ENCODE measurements around the gene LRRC23. TPM values are rescaled to one million over a fixed set of nuclear protein-coding genes. Genes with fewer than 3 reads are reported as not detected.

Gene LRRC23
- polyA plus RNA-seq, 1 donor (not counting 4 experiments of a cell fraction or from before 2014, with no cell fraction given): 7.1 TPM

DNA sequence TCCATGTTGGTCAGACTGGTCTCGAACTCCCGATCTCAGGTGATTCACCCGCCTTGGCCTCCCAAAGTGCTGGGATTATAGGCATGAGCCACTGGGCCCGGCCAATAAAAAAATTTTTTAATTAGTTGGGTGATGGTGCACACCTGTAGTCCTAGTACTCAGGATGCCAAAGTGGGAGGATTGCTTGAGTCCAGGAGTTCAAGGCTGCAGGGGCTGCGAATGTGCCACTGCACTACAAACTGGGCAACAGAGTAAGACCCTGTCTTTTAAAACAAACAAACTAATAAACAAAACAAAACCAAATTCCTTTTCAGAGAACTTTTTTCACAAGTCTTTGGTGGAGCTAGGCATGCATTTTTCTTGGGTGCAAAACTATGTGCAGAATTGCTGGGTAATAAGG, 21.4 kb upstream of the LRRC23 start:
- FAIRE-seq (no peak), DNase-seq (ENCODE audit: low read depth, low spot score) (no peak)
- Histone ChIP-seq H3K27ac (ENCODE audit: control insufficient read depth, insufficient read depth, low read length) (no peak overlapping the region), H4K20me1 (ENCODE audit: control insufficient read depth, extremely low read depth, insufficient read depth, low read length) (no peaks in the 10 kb centered on the region), H3K9ac (ENCODE audit: control insufficient read depth, extremely low read depth, insufficient read depth, low read length) (no peak overlapping the region), H2AFZ (ENCODE audit: control insufficient read depth, low read length) (no peak overlapping the region), H3K9me3 (ENCODE audit: control insufficient read depth, low read depth, low read length) (no peaks in the 10 kb centered on the region), H3K36me3 (ENCODE audit: control insufficient read depth in 2 of 2, extremely low read depth in 1 of 2, insufficient read depth in 2 of 2, low read length in 2 of 2) (no peaks in the 10 kb centered on the region), H3K9me1 (ENCODE audit: control insufficient read depth, extremely low read depth, insufficient read depth, low read length) (no peaks in the 10 kb centered on the region), H3K27me3 (ENCODE audit: control insufficient read depth, extremely low read depth, insufficient read depth, low read length) (no peaks in the 10 kb centered on the region), H3K4me1 (ENCODE audit: control insufficient read depth, extremely low read depth, insufficient read depth, low read length) (no peaks in the 10 kb centered on the region), H3K4me2 (ENCODE audit: control insufficient read depth, extremely low read depth, insufficient read depth, low read depth, low read length) (no peak overlapping the region), H3K79me2 (ENCODE audit: control insufficient read depth, insufficient read depth, low read length) (no peaks in the 10 kb centered on the region), H3K4me3 (ENCODE audit: control insufficient read depth in 2 of 3, extremely low read depth in 1 of 3, insufficient read depth in 2 of 3, low read depth in 1 of 3, low read length in 3 of 3) (no peak overlapping the region)
- dilution Hi-C loops (cut with MboI; ENCODE audit: extremely low pct_ligation_motif_present, low sequenced_read_pairs): no loop called here
- TF ChIP-seq, protein P1, sequence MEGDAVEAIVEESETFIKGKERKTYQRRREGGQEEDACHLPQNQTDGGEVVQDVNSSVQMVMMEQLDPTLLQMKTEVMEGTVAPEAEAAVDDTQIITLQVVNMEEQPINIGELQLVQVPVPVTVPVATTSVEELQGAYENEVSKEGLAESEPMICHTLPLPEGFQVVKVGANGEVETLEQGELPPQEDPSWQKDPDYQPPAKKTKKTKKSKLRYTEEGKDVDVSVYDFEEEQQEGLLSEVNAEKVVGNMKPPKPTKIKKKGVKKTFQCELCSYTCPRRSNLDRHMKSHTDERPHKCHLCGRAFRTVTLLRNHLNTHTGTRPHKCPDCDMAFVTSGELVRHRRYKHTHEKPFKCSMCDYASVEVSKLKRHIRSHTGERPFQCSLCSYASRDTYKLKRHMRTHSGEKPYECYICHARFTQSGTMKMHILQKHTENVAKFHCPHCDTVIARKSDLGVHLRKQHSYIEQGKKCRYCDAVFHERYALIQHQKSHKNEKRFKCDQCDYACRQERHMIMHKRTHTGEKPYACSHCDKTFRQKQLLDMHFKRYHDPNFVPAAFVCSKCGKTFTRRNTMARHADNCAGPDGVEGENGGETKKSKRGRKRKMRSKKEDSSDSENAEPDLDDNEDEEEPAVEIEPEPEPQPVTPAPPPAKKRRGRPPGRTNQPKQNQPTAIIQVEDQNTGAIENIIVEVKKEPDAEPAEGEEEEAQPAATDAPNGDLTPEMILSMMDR (optimal IDR thresholded peaks at IDR 0.05 in 1 of 3, IDR thresholded peaks at IDR 0.05 in 1 of 3, conservative IDR thresholded peaks at IDR 0.05 in 1 of 3; ENCODE audit: extremely low read depth in 1 of 3, insufficient read depth in 2 of 3, low read length in 3 of 3): no peak
- TF ChIP-seq EZH2 (IDR thresholded peaks at IDR 0.05; ENCODE audit: low read length): no peak

DNA sequence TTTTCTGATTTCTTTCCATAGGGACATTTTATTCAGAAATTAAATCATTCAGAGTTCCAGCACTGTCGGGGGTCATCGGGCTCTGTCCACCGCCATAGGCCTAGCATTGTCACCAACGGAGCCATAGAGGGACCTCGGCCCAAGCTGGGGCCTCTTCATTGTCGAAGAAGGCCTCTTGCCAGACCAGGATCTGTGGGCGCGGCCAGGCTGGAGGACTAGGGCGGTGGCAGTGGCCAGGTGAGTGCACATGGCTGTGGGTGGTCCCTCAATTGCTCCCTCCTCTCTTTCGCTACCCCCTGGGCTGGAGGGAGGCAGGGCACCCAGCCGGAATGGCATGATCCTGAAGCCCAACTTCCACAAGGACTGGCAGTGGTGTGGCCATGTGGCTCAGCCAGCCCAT, 20.9 kb upstream of the LRRC23 start:
- H3K9me3 ChIP-seq (ENCODE audit: control insufficient read depth, low read depth, low read length): no peaks in the 10 kb centered on the region
- no peak overlapping the region for H2AFZ ChIP-seq (ENCODE audit: control insufficient read depth, low read length)
- no peak overlapping the region for H3K9ac ChIP-seq (ENCODE audit: control insufficient read depth, extremely low read depth, insufficient read depth, low read length)
- no peaks in the 10 kb centered on the region for H3K27me3 ChIP-seq (ENCODE audit: control insufficient read depth, extremely low read depth, insufficient read depth, low read length)
- no peak overlapping the region for H3K27ac ChIP-seq (ENCODE audit: control insufficient read depth, insufficient read depth, low read length)
- DNase-seq (ENCODE audit: low read depth, low spot score): no peak
- TF ChIP-seq, protein P1 (optimal IDR thresholded peaks at IDR 0.05 in 1 of 3, IDR thresholded peaks at IDR 0.05 in 1 of 3, conservative IDR thresholded peaks at IDR 0.05 in 1 of 3; ENCODE audit: extremely low read depth in 1 of 3, insufficient read depth in 2 of 3, low read length in 3 of 3): no peak
- no peak for TF ChIP-seq EZH2 (IDR thresholded peaks at IDR 0.05; ENCODE audit: low read length)
- FAIRE-seq: no peak
- no peaks in the 10 kb centered on the region for H4K20me1 ChIP-seq (ENCODE audit: control insufficient read depth, extremely low read depth, insufficient read depth, low read length)
- H3K4me3 ChIP-seq (ENCODE audit: control insufficient read depth in 2 of 3, extremely low read depth in 1 of 3, insufficient read depth in 2 of 3, low read depth in 1 of 3, low read length in 3 of 3): no peak overlapping the region
- H3K36me3 ChIP-seq (ENCODE audit: control insufficient read depth in 2 of 2, extremely low read depth in 1 of 2, insufficient read depth in 2 of 2, low read length in 2 of 2): no peaks in the 10 kb centered on the region
- H3K9me1 ChIP-seq (ENCODE audit: control insufficient read depth, extremely low read depth, insufficient read depth, low read length): no peaks in the 10 kb centered on the region
- dilution Hi-C loops (cut with MboI; ENCODE audit: extremely low pct_ligation_motif_present, low sequenced_read_pairs): no loop called here
- no peaks in the 10 kb centered on the region for H3K79me2 ChIP-seq (ENCODE audit: control insufficient read depth, insufficient read depth, low read length)
- H3K4me1 ChIP-seq (ENCODE audit: control insufficient read depth, extremely low read depth, insufficient read depth, low read length): no peaks in the 10 kb centered on the region
- H3K4me2 ChIP-seq (ENCODE audit: control insufficient read depth, extremely low read depth, insufficient read depth, low read depth, low read length): no peak overlapping the region
